Vagina (tissue), 2 donors: ENCODE data around the gene SLC8A1.

Experiments
- POLR2A ChIP-seq, 2 donors: fragments of 450-650 bp; IDR thresholded peaks; one replicate each; pipeline ENCODE4 v1.6.1; 2017; ENCODE audit warnings: antibody characterized with exemption in 2 of 2, mild to moderate bottlenecking in 2 of 2, moderate library complexity in 2 of 2
- POLR2AphosphoS5 ChIP-seq, 2 donors: sonication (generic); formaldehyde crosslinking; IDR thresholded peaks; one replicate each; pipeline ENCODE4 v1.9.0; 2017; ENCODE audit warnings: antibody characterized with exemption in 2 of 2, mild to moderate bottlenecking in 2 of 2, low read depth in 1 of 2; ENCODE audit not compliant: insufficient read depth in 1 of 2
- TF ChIP-seq, protein P1 (sequence below), 3 experiments: fragments of 450-650 bp in 2 of 3; fragments of 200-600 bp in 1 of 3; sonication (generic) in 1 of 3; IDR thresholded peaks; one replicate each; pipeline ENCODE4 v1.5.1; 2017 to 2019; ENCODE audit warnings: antibody characterized with exemption in 3 of 3, mild to moderate bottlenecking in 2 of 3, moderate library complexity in 2 of 3

DNA sequence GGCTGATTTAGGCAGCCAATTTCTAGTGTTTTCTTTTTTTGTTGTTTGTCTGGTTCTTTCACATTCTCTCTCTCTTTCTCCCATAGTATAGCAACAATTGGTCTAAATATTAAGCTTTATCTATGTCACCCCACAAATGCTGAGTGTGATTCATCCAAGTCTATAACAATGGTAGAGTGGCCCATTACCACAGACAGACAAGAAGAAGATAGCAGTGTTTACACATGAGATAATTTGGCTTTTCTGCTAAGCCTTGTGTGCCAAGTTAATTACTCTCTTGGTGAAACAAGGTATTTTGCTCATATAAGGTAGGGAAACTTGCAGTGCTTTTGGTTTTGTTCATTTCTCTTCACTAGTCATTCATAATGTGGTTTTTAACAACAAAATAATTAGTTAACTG is 166.5 kb downstream of the SLC8A1 start:
- no peak for TF ChIP-seq POLR2A (IDR thresholded peaks at IDR 0.05)
- TF ChIP-seq, protein P1, sequence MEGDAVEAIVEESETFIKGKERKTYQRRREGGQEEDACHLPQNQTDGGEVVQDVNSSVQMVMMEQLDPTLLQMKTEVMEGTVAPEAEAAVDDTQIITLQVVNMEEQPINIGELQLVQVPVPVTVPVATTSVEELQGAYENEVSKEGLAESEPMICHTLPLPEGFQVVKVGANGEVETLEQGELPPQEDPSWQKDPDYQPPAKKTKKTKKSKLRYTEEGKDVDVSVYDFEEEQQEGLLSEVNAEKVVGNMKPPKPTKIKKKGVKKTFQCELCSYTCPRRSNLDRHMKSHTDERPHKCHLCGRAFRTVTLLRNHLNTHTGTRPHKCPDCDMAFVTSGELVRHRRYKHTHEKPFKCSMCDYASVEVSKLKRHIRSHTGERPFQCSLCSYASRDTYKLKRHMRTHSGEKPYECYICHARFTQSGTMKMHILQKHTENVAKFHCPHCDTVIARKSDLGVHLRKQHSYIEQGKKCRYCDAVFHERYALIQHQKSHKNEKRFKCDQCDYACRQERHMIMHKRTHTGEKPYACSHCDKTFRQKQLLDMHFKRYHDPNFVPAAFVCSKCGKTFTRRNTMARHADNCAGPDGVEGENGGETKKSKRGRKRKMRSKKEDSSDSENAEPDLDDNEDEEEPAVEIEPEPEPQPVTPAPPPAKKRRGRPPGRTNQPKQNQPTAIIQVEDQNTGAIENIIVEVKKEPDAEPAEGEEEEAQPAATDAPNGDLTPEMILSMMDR (IDR thresholded peaks at IDR 0.05), result no peak
- TF ChIP-seq POLR2AphosphoS5 (IDR thresholded peaks at IDR 0.05; ENCODE audit: insufficient read depth in 1 of 2, low read depth in 1 of 2), result no peak
